22Rv1 (cell line): ENCODE measurements around the gene GULP1.

Experiments used
- H3K27ac ChIP-seq: fragments of 450-650 bp; 2 replicates; pipeline ENCODE4 v1.5.1; 2017
- ZFX ChIP-seq: fragments of 450-650 bp; IDR thresholded peaks from 2 replicates; pipeline ENCODE4 v1.6.1; 2017; ENCODE audit warnings: antibody characterized with exemption, borderline replicate concordance
- TF ChIP-seq, protein P1 (sequence below): fragments of 450-650 bp; IDR thresholded peaks from 2 replicates; pipeline ENCODE4 v1.5.1; 2017; ENCODE audit warnings: mild to moderate bottlenecking

Gene GULP1

DNA sequence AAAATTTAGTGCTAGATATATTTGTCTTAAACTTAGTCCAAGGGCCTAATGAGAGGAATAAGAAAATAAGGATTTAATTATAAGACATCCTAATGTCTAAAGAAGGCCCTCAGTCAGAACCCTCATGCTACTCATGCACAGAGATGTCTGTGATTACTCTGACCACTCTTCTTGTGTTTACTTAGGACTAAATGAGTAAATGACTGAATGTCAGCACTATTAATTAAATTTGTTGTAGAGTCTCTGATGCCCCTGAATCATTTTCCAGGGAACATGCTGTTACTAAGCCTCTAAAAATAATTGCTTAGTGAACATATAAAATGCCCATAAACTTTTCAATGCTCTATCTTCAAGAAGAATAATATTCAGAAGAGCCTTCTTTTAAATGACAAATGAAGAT is 32.4 kb downstream of the GULP1 start:
- no peak for TF ChIP-seq ZFX
- TF ChIP-seq, protein P1, sequence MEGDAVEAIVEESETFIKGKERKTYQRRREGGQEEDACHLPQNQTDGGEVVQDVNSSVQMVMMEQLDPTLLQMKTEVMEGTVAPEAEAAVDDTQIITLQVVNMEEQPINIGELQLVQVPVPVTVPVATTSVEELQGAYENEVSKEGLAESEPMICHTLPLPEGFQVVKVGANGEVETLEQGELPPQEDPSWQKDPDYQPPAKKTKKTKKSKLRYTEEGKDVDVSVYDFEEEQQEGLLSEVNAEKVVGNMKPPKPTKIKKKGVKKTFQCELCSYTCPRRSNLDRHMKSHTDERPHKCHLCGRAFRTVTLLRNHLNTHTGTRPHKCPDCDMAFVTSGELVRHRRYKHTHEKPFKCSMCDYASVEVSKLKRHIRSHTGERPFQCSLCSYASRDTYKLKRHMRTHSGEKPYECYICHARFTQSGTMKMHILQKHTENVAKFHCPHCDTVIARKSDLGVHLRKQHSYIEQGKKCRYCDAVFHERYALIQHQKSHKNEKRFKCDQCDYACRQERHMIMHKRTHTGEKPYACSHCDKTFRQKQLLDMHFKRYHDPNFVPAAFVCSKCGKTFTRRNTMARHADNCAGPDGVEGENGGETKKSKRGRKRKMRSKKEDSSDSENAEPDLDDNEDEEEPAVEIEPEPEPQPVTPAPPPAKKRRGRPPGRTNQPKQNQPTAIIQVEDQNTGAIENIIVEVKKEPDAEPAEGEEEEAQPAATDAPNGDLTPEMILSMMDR: no peak
- peak overlapping the region; percentile 66 for H3K27ac ChIP-seq

DNA sequence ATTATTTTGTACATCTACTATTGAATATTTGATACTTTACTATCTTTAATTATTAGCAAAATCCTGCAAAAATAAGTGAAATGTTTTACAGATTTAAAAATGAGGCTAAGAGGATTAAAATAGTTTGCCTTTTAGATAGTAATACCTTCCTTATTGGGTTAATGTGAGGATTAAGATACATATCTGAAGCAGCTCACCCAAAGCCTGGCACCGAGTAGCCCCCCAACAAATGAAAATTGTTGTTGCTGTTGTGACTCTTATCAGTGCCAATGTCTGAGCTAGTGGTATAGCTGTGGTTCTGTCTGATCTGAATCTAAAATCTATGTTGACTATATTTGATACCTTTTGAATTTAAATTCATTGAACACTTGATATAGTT is 34.6 kb downstream of the GULP1 start:
- TF ChIP-seq ZFX: no peak
- TF ChIP-seq, protein P1: no peak
- H3K27ac ChIP-seq: peak overlapping the region; percentile 40

DNA sequence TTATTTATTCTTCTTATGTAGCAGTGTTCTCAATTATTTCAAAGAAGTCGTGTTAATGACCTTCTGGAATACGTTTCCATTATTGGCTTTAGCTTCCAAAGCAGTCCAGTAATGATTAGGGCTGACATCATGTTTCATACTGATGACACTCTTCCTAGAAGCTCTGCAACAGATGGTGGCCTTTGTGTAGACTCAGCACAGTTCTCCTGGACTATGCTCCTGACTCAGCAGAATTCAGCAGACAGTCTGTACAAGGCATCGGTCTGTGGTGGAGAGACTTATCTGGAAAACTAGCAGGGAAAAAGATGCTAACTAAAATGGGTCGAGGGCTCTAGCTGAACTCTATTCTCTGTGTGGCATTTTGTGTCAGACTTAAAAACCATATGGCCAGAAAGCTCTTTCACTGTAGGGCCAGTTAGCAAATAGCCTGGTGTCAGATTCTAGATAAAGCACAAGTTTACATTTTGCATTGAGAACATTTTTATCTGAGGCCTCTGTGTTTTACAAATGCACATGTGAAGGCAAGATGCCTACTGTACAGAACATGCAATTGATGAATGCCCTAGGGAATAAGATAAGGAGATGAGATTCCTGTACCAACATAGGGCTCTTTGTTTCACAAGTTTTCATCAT is 35.1 kb downstream of the GULP1 start:
- TF ChIP-seq ZFX: no peak
- TF ChIP-seq, protein P1: no peak
- H3K27ac ChIP-seq: peak overlapping the region; percentile 40

DNA sequence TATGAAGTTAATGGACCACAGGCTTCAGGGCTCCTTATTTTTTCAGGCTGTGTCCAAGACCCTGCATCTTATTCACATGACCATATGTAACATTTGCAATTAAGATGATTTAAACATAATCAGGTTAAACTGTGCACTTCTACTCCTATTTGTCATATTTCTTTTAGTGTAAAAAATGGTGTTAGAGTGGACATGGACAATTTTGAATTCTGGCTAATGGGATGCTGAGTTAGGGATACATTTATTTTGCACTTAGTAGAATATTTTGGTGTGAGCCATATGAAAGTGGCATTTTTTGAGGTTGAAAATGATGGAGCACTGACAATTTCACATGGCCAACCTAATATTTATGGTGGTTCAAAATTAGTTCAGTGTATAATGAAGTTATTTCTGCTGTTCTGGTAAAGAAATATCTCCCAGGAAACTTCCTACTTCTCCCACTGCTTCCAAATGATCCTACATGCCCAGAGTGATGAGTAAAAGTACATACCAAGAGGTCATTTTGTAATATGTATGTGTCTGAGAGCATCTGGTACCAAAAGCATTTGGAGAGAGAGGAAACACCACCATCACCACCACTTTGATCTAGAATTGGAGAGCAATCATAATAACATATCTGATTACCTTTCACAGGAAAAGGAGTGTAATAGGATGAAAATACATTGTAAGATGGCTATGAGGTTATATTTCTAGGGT is 36.0 kb downstream of the GULP1 start:
- peak overlapping the region; percentile 40 for H3K27ac ChIP-seq
- TF ChIP-seq, protein P1: no peak
- no peak for TF ChIP-seq ZFX

DNA sequence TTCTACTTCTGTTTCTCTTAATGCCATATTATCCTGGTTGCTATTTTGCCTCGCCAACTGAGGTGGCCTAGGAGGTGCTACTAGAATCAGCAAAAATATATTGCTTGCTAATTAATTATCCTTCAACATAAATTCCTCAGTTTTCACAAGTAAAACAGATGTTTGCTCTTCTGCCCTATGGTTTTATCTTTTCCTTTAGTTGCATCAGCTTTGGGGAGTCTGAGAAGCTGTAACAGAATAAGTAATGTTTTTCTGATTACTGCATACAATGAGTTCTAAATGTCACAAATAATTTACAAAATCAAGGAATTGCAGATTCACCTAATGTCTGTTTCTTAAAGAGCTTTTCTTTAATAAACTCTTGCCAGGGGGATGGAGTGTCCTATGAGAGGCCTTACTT is 36.7 kb downstream of the GULP1 start:
- no peak overlapping the region for H3K27ac ChIP-seq

DNA sequence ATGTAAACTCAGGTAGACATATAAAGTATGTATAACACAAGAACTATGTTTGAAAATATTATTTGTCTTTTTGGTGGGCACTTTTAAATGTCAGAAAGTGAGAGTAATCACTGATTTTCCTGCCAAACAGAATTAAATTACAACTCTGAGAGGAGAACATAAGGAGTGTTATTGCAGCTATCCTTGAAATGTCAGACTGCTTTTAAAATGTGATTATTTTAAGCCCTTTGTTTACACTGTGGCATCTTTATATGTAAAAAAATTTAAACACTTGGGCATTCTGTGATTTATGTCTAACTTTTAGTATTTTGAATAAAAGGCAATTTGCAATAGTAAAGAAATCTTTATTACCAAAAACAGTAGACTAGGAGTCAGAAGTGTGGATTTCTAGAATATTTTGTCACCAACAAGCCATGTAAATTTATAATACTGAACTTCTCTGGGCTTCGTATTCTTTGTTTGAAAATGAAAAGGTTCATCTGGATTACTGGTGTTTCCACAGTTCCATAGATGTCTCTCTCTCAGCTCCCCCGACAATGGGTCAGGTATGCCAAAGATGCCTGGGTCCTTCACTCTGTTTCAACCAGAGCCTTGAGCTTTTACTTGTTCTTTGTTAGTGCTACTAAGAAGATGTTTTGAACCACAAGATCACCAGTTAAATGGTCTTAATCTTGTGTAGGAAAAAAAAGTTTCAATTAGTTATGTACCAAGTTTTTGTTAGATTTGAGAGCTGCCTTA is 38.8 kb downstream of the GULP1 start:
- H3K27ac ChIP-seq: no peak overlapping the region

More for the DNA sequence above, 36.7 kb downstream of the GULP1 start:
- TF ChIP-seq, protein P1: no peak

More for the DNA sequence above, 38.8 kb downstream of the GULP1 start:
- TF ChIP-seq, protein P1: no peak
- TF ChIP-seq ZFX: no peak
